GM12892 (cell line): Measurements from ENCODE around the gene ZFHX3.

Experiments
- DNase-seq: peaks from one replicate; pipeline ENCODE4 v3.0.0; 2011; ENCODE audit not compliant: insufficient read length
- FAIRE-seq: peaks from 2 replicates; lab custom pipeline; 2011; peaks lifted over from hg19 to GRCh38; lab: Jason Lieb, UNC
- POLR2A ChIP-seq: IDR thresholded peaks from 2 replicates; pipeline ENCODE4 v1.6.1; 2011; ENCODE audit warnings: low read depth, low read length, control low read depth
- POLR2AphosphoS5 ChIP-seq: IDR thresholded peaks from 2 replicates; pipeline ENCODE4 v1.6.1; 2011; ENCODE audit warnings: low read depth, low read length, control low read depth
- TAF1 ChIP-seq: IDR thresholded peaks from 2 replicates; pipeline ENCODE4 v1.6.1; 2011; ENCODE audit warnings: low read depth, mild to moderate bottlenecking, control low read depth, low read length, borderline replicate concordance

Gene ZFHX3

GRCh38 chr16:72739577-72739976 lies 308.4 kb downstream of the ZFHX3 start:
- DNase-seq: no peak
- FAIRE-seq: no peak
- TF ChIP-seq POLR2A: no peak
- no peak for TF ChIP-seq TAF1
- TF ChIP-seq POLR2AphosphoS5: no peak

GRCh38 chr16:72736074-72736473 lies 311.9 kb downstream of the ZFHX3 start:
- TF ChIP-seq POLR2A: no peak
- no peak for DNase-seq
- no peak for FAIRE-seq
